GM10248 (cell line): ENCODE measurements around the gene DEFB126.
"Not testable (repeated sequence)": the region's sequence is repeated elsewhere in the genome, so short reads cannot be mapped to it uniquely, and the experiment has no call there.

Source experiments
- CTCF ChIA-PET: fragments of 300-600 bp; sonication (Branson Sonifier 250); formaldehyde crosslinking; extraction: SDS; loops from one replicate; lab custom pipeline; 2021; ENCODE audit warnings: antibody characterized with exemption; lab: Yijun Ruan, JAX
- POLR2A ChIA-PET: fragments of 350-650 bp; sonication (Branson Sonifier 250); formaldehyde crosslinking; extraction: SDS; loops from one replicate; lab custom pipeline; 2020; ENCODE audit warnings: antibody characterized with exemption; lab: Yijun Ruan, JAX
- DNase-seq: peaks from one replicate; pipeline ENCODE4 v3.0.0; 2012; ENCODE audit errors: extremely low spot score
- TF ChIP-seq, protein P1 (sequence below): IDR thresholded peaks from 2 replicates; pipeline ENCODE4 v1.5.1; 2012; ENCODE audit warnings: mild to moderate bottlenecking, low read depth; ENCODE audit errors: extremely low read depth, missing control alignments, control extremely low read depth

DEFB126 gene, protein sequence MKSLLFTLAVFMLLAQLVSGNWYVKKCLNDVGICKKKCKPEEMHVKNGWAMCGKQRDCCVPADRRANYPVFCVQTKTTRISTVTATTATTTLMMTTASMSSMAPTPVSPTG

DNA sequence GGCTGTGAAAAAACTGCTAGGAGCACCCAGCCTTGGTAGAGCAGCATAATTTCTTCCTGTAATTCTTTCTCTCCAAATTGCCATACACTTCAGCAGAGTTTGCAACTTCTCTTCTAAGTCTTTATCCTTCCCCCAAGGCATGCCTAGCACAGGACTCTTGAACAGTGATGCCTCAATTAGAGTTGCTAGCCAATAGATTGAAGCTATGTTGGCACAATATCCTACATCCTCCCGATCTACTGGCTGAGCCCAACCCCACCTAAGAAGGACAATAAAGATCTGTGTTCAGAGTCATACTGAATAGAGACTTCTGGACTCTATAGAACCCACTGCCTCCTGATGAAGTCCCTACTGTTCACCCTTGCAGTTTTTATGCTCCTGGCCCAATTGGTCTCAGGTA lies at the start of gene DEFB126:
TSS of gene DEFB126 (plus strand) at position 301 of the 400 bp plus-strand sequence. CDS start at position 340, 39 bp downstream.
- no peak for DNase-seq
- TF ChIP-seq, protein P1, sequence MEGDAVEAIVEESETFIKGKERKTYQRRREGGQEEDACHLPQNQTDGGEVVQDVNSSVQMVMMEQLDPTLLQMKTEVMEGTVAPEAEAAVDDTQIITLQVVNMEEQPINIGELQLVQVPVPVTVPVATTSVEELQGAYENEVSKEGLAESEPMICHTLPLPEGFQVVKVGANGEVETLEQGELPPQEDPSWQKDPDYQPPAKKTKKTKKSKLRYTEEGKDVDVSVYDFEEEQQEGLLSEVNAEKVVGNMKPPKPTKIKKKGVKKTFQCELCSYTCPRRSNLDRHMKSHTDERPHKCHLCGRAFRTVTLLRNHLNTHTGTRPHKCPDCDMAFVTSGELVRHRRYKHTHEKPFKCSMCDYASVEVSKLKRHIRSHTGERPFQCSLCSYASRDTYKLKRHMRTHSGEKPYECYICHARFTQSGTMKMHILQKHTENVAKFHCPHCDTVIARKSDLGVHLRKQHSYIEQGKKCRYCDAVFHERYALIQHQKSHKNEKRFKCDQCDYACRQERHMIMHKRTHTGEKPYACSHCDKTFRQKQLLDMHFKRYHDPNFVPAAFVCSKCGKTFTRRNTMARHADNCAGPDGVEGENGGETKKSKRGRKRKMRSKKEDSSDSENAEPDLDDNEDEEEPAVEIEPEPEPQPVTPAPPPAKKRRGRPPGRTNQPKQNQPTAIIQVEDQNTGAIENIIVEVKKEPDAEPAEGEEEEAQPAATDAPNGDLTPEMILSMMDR = no peak
- POLR2A ChIA-PET = no interaction called here
- CTCF ChIA-PET = interaction anchor here (1.1 kb wide), 1 partner anchor 56 kb away, joined by 3 read pairs; no protein-coding TSS in a partner anchor

DNA sequence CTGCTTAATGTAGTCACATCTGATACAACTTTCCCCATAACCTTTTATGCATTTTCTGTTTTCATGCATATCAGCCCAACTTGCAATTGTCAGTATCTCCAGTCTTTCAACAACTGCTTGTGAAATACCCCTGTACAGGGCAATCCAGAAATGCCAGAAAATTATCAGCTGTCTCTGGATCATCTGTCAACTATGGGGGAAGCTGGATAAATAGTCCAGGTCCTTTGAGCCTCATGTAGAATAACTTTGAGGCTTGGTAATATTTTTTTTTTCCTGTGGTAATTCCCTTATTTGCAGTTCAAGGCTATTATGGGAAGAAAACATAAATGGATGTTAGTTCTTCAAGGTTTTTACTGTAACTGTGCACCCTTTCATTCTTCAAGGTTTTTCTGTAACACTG lies 48.7 kb upstream of the DEFB126 start:
- TF ChIP-seq, protein P1 = no peak
- CTCF ChIA-PET = no interaction called here
- no peak for DNase-seq
- POLR2A ChIA-PET = no interaction called here

GRCh38 chr20:95215-95614 lies 47.2 kb upstream of the DEFB126 start:
- no peak for DNase-seq
- ChIA-PET CTCF (no interaction called here), POLR2A (no interaction called here)
- TF ChIP-seq, protein P1 = no peak

- DNase-seq, POLR2A ChIA-PET, CTCF ChIA-PET: not testable (repeated sequence)
Measured at GRCh38 chr20:97691-98090, 44.7 kb upstream of the DEFB126 start.

DNA sequence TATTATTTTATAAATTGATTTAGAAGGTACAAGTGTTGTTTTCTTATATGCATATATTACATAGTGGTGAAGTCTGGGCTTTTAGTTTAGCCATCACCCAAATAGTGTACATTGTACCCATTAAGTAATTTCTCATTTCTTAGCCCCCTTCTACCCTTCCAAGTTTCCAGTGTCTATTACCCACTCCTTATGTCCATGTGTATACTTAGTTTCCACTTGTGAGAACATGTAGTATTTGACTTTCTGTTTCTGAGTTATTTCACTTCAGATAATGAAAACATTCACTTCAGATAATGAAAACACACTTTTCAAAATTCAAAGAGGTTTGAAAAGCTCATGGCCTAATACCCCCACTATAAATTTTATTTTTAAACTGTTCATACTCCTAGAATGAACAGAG lies 40.4 kb upstream of the DEFB126 start:
- TF ChIP-seq, protein P1 = no peak
- CTCF ChIA-PET = no interaction called here
- POLR2A ChIA-PET = no interaction called here
- no peak for DNase-seq

- CTCF ChIA-PET = interaction anchor here (1.0 kb wide), 1 partner anchor 15 kb away, joined by 3 read pairs; no protein-coding TSS in a partner anchor
Measured at GRCh38 chr20:103456-103855, 38.9 kb upstream of the DEFB126 start.

GRCh38 chr20:112396-112795 lies 30.0 kb upstream of the DEFB126 start:
- TF ChIP-seq, protein P1 = no peak
- CTCF ChIA-PET = no interaction called here
- no peak for DNase-seq
- POLR2A ChIA-PET = no interaction called here

More at GRCh38 chr20:103456-103855, 38.9 kb upstream of the DEFB126 start:
- TF ChIP-seq, protein P1 = no peak
- POLR2A ChIA-PET = no interaction called here
- no peak for DNase-seq
